HG02981 (cell line): Measurements from ENCODE around the gene PAQR7.
A peak's percentile ranks its signal among the peaks of the same experiment; 100 is the strongest.

Source experiments
- ATAC-seq: cut with Tn5 transposase; IDR thresholded peaks from one replicate; pipeline ENCODE4 v1.9.1; 2021; ENCODE audit warnings: mild to moderate bottlenecking, moderate library complexity; ENCODE audit not compliant: unreplicated experiment

PAQR7 gene

GRCh38 chr1:25819491-25820246, 55.8 kb downstream of the PAQR7 start, which contains the start of gene MTFR1L:
MTFR1L (plus strand) TSS chr1:25819954; CDS start chr1:25823105, 3,151 bp downstream.
- ATAC-seq, result peak; percentile 76

DNA sequence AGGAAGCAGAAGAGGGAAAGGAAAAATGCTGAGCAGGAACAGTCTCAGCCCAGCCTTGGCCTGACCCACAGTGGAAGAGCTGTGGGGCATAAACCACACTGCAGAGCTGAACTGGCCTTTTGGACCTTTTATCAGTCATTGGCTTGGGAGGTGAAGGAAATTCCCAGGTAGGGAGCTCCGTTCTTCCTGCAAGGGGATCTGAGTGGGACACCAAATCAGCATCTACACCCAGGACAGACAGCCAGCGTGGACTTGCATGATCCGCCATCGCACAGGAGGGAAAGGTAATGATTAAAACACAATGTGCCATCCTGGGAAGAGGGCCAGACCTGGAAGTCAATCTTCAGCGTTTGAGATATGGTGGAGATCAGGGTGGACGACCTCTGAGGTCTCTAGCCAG, 56.9 kb downstream of the PAQR7 start:
- ATAC-seq, result no peak

DNA sequence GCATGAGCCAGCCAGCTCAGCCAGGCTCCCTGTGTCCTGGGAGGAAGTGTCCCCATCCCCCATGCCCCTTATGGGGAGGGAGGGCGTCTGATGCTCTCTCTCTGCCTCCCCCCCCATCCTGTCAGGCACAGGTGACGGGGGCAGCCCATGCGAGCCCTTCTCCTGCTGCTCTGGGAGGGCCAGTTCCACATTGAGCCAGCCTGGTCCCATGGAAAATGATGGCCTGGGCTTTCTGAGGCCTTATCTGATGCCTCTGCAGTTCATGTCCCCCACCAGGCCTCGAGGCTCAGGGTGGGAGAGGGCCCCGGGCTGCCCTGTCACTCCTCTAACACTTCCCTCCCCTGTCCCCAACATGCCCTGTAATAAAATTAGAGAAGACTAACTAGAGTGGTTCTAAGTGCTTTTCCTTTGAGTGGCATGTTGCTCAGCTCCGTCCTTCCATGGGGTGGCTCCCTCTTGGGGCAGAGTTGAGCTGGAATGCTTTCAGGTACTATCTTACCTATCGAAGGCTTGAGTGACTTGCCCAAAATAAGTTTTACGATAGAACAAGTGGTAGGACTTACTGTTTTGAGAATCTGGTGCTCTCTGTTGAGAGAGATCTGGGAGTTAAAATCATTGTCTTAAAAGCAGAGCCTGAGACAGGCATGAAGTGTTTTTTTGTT, 57.5 kb downstream of the PAQR7 start:
- ATAC-seq, result no peak

DNA sequence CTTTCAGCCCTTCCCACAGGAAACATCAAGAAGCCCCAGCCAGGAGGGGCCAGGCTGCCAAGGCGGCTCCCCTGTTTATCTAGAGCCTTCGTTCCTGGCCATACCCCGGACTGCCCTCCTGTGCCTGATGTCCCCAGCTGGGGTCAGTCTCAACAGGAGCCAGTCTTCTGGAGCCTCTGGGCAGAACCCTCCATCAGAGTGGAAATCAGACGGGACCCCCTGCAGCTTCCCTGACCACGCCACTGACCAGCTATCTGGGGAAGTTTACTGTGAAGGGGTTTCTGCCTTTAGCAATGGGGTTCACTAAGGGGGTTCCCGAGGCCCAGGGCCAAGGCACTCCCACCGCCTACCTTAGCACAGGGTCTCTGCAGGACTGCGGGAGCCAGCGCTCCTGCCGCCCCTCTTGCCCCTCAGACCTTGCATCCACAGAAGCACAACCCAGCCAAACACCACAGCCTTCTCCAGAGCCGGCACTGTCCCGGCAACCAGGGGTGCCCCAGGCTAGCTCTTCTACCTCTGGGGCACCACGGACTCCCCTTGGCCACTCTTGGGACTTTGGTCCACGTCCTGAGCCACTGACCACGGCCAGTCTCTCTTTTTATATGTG, 59.3 kb downstream of the PAQR7 start:
- no peak for ATAC-seq

- ATAC-seq, result no peak
Measured at GRCh38 chr1:25815208-25816111, 60.0 kb downstream of the PAQR7 start.

- ATAC-seq, result no peak
Measured at GRCh38 chr1:25814549-25815087, 60.9 kb downstream of the PAQR7 start.

- no peak for ATAC-seq
Measured at GRCh38 chr1:25813734-25814471, 61.6 kb downstream of the PAQR7 start.

- no peak for ATAC-seq
Measured at GRCh38 chr1:25813071-25813733, 62.3 kb downstream of the PAQR7 start.
